AG04449 (cell line): ENCODE results near the gene SLC43A1.
"Not testable (repeated sequence)": the region's sequence is repeated elsewhere in the genome, so short reads cannot be mapped to it uniquely, and the experiment has no call there.

ENCODE experiments used
- CTCF ChIA-PET: fragments of 350-600 bp; formaldehyde crosslinking; extraction: SDS; loops from one replicate; lab custom pipeline; 2021; ENCODE audit warnings: antibody characterized with exemption; lab: Yijun Ruan, JAX
- POLR2A ChIA-PET: fragments of 400-600, 350-600 bp; formaldehyde crosslinking; extraction: SDS; loops from one replicate; lab custom pipeline; 2020; ENCODE audit warnings: antibody characterized with exemption, inconsistent platforms; lab: Yijun Ruan, JAX
- DNase-seq: peaks from one replicate; pipeline ENCODE4 v3.0.0-alpha.2; 2010; ENCODE audit warnings: low read depth, low spot score
- H3K4me3 ChIP-seq: 2 replicates; pipeline ENCODE4 v1.5.1; 2011; ENCODE audit warnings: low read depth, mild to moderate bottlenecking, control low read depth, low read length
- CTCF ChIP-seq: IDR thresholded peaks from one replicate; pipeline ENCODE4 v1.5.1; 2011; ENCODE audit warnings: mild to moderate bottlenecking, moderate library complexity, low read length, control low read depth, inconsistent platforms; ENCODE audit not compliant: insufficient read depth; ENCODE audit errors: missing control alignments

Gene SLC43A1

GRCh38 chr11:57544566-57544965 lies 29.1 kb upstream of the SLC43A1 start:
- no peak for DNase-seq
- POLR2A ChIA-PET = no interaction called here
- no peak overlapping the region for H3K4me3 ChIP-seq
- CTCF ChIA-PET = interaction anchor here (1.1 to 1.7 kb wide), 4 partner anchors 13 to 96 kb away, joined by 3 to 5 read pairs (median 4); partner anchors contain the start of gene UBE2L6
- TF ChIP-seq CTCF = no peak

- DNase-seq = no peak
- no peak overlapping the region for H3K4me3 ChIP-seq
- ChIA-PET POLR2A (no interaction called here), CTCF (interaction anchor here (1.1 to 1.7 kb wide), 4 partner anchors 12 to 980 kb away, joined by 3 to 4 read pairs (median 4); partner anchors contain the start of gene UBE2L6)
- TF ChIP-seq CTCF = no peak
Measured at GRCh38 chr11:57543593-57543992, 28.1 kb upstream of the SLC43A1 start.

- TF ChIP-seq CTCF = no peak
- DNase-seq = no peak
- H3K4me3 ChIP-seq = no peak overlapping the region
- CTCF ChIA-PET = interaction anchor here (1.5 kb wide), 2 partner anchors 25 to 99 kb away, joined by 3 read pairs; partner anchors contain the start of gene UBE2L6
- POLR2A ChIA-PET = interaction anchor here (0.6 kb wide), 1 partner anchor 267 kb away, joined by 3 read pairs; no protein-coding TSS in a partner anchor
Measured at GRCh38 chr11:57542582-57542981, 27.1 kb upstream of the SLC43A1 start.

- no peak for TF ChIP-seq CTCF
- no peak overlapping the region for H3K4me3 ChIP-seq
- ChIA-PET CTCF (interaction anchor here (1.5 kb wide), 1 partner anchor 100 kb away, joined by 3 read pairs; no protein-coding TSS in a partner anchor), POLR2A (no interaction called here)
- no peak for DNase-seq
Measured at GRCh38 chr11:57541169-57541568, 25.7 kb upstream of the SLC43A1 start.

GRCh38 chr11:57539342-57539741 lies 23.8 kb upstream of the SLC43A1 start:
- H3K4me3 ChIP-seq = no peak overlapping the region
- POLR2A ChIA-PET = no interaction called here
- DNase-seq = no peak
- CTCF ChIA-PET = interaction anchor here (0.7 to 2.1 kb wide), 4 partner anchors 12 to 194 kb away, joined by 3 to 9 read pairs (median 4); no protein-coding TSS in a partner anchor
- TF ChIP-seq CTCF = no peak

GRCh38 chr11:57536947-57537619 lies 21.6 kb upstream of the SLC43A1 start, which contains the start of gene SMTNL1:
SMTNL1 (plus strand) TSS chr11:57537595; CDS start chr11:57542643, 5,048 bp downstream.
- ChIA-PET POLR2A (no interaction called here), CTCF (interaction anchor here (1.1 to 2.4 kb wide), 7 partner anchors 10 to 104 kb away, joined by 3 to 10 read pairs (median 8); partner anchors contain the start of gene UBE2L6)
- DNase-seq = no peak
- no peak within 1 kb of the TSS for H3K4me3 ChIP-seq
- TF ChIP-seq CTCF = no peak

- not testable (repeated sequence) for DNase-seq, H3K4me3 ChIP-seq
- CTCF ChIA-PET = interaction anchor here (1.2 to 1.8 kb wide), 5 partner anchors 62 to 110 kb away, joined by 3 to 8 read pairs (median 4); no protein-coding TSS in a partner anchor
- POLR2A ChIA-PET = interaction anchor here (0.5 kb wide), 1 partner anchor 21 kb away, joined by 3 read pairs; no protein-coding TSS in a partner anchor
Measured at GRCh38 chr11:57534449-57534848, 18.9 kb upstream of the SLC43A1 start.
